ENCODE results near the gene AUTS2.

Gene AUTS2

DNA sequence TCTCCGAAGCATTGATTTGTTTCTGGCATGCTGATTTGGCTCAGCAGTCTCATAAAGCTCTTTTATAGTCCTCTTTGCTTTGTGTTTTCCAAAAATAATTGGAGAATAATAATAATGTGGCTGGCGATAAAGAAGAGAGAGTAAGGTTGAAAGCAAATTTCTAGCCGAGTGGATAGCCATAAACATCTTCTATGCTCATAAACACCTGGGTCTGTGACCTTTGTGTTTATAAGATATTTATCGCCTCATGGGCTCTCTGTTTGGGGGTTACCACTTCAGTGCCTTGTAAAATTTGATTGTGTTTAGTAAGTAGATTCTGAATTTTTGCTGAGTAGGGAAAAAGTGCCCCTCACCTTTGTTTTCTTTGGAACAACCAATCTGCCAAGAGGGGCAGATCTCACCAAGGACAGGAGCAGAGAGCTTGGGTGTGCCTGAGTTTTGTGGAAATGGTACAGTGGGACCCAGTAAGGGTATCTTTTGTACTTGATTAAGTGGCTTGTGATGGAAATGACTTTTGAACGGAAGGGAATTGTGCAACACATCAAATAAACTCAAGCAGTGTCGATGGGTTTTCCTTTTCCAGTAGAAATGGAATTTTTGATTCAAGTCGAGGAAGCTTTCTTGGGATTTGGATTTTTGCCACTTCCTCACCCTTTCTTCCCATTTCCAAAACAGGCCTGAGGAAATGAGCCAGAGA lies 220.5 kb downstream of the AUTS2 start:
- DNase-seq (ENCODE audit: low spot score), result no peak

- DNase-seq (ENCODE audit: low spot score), result no peak
These were observed 221.0 kb downstream of the AUTS2 start for GRCh38 chr7:69819333-69819705.

DNA sequence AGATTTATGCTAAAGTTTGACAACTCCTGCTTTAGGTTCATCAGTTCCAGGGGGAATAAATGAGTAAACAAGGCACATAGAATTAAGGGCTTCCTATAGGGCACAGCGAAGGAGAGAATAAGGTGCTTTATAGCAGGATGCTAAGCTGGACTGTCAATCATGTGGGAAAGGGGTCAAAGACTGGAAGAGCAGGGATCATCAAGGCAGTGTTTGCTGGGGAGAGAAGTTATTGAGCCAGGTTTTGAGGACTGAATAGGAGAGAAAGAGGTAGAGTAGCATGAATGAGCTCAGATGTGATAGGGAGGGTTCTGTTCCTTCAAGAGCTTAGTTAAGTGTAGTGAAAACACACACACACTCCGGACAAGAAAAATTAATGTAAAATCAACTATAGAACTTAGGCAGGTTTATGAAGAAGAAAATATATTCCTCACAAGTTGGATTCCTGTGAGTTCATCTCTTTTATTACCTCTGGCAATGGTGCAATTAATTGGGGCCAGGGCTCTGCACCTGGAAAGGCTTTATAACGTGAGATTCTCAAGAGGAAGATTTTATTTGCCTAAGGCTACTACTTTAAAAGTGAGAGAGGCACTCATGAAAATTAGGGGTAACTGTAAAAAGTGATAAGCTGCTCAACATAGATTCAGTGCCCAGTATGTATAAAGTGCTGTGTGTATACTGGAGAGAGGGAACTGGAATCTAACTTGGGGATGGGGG lies 222.4 kb downstream of the AUTS2 start:
- DNase-seq (ENCODE audit: low spot score), result no peak

GRCh38 chr7:69822386-69822785 lies 224.1 kb downstream of the AUTS2 start:
- no peak for DNase-seq (ENCODE audit: low spot score)

- DNase-seq (ENCODE audit: low spot score), result no peak
These were observed 225.0 kb downstream of the AUTS2 start for GRCh38 chr7:69823151-69823744.

GRCh38 chr7:69825113-69825972 lies 227.1 kb downstream of the AUTS2 start:
- no peak for DNase-seq (ENCODE audit: low spot score)

DNA sequence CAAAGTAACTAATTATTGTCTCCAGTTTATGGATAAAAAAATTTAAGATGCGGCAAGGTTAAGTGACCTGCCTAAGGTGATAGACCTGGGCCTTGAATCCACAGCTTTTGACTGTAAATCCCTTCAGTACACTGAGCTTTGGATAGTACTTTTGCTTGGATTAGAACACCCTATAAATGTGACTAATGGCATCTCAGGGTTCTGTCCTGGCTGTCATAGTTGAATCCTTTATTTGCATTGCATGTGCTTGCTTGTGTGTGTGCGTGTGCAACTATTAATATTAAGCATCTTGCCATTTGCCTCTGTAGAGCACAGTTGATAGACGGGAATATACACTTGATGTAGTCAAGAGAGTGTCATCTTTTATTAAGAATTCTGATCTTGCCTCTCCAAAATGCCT lies 228.0 kb downstream of the AUTS2 start:
- DNase-seq (ENCODE audit: low spot score), result no peak

DNA sequence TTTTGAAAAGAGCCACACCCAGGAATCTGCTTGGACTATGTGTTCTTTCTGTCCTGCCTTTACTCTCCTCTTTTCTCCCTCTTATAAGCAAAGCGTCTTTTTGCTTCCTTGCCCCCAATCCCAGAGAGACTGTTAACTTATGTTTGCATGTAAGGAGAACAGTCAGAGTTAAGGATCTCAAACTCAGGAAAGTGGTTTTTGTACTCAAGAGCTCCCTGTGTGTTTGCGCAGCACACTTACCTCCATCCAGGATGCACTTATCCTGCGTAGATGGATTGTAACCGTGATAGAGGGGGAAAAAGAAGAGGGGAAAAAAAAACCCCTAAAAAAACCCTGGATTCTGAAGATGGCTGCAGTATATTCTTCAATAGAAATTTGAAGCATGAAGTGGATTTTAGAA lies 228.9 kb downstream of the AUTS2 start:
- no peak for DNase-seq (ENCODE audit: low spot score)

DNA sequence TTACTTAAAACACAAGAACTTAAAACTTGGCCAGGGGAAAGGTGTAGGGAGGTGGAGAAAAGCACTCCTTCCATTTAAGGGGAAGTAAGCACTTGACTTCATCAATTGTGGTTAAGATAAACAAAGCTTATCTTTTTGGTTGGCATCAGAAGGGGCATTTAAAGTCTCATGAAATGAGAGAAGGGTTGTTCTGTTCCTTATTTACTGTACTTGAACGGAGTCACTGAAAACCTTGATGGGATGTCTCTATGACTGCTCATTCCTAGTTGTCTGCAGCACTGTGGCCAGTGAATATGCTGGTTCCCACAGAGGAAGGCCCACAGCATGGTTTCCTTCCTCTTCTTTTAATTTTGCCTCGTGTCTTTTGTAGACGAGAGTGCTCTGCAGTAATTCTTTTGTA lies 229.3 kb downstream of the AUTS2 start:
- DNase-seq (ENCODE audit: low spot score), result no peak

DNA sequence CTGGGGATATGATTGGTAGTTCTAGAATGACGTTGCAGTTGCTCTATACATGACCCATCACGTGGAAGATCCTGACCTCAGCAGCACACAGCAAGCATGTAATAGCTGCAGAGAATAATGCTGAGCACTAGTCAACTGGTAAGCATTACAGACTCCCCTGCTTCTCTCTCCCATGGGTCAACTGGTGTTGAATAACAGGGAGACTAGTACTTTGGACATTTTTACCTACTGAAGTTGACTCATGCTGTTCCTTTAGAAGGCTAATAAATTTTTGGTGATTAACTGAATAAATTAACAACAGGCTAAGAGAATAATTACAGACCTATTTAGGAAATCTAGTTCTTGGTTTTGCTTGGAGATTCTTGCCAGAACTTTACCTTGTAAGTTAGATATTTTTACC lies 234.1 kb downstream of the AUTS2 start:
- DNase-seq (ENCODE audit: low spot score), result peak; percentile 8

DNA sequence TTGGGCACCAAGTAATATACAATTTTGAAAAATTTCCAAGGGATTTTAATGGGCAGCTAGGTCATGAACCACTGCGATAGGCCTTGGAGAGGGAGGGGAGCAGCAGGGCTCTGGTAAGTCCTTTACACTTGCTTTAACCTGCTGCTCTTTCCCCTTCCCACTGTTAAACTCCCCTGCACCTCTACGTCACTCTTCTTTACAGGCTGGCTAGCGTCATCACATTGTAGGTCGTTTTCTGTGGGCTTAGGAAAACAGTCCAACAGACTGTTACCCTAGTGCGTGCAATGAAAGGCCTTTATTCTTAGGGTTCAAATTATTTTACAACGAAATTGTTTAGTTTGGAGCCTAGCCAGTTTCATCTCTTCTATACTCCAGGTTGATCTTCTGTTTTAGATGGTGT lies 235.7 kb downstream of the AUTS2 start:
- DNase-seq (ENCODE audit: low spot score), result no peak

DNA sequence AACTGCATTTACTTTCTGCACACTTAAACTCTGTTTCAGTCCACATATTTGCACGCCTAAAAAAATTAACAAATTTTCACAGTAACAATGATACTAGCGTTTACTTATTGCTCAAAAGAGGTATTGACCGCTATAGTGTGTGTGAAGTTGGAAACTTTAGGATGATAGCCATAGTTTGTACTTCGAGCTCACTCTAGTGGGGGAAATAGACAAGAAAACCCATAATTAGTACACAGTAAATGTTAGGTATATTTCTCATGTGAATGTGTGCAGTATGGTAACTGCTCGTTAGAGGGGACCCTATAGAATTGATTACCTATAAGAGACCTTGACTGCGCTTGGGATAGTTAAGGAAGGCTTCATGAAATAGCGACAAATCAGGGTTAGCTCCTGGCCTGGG lies 238.4 kb downstream of the AUTS2 start:
- no peak for DNase-seq (ENCODE audit: low spot score)

DNA sequence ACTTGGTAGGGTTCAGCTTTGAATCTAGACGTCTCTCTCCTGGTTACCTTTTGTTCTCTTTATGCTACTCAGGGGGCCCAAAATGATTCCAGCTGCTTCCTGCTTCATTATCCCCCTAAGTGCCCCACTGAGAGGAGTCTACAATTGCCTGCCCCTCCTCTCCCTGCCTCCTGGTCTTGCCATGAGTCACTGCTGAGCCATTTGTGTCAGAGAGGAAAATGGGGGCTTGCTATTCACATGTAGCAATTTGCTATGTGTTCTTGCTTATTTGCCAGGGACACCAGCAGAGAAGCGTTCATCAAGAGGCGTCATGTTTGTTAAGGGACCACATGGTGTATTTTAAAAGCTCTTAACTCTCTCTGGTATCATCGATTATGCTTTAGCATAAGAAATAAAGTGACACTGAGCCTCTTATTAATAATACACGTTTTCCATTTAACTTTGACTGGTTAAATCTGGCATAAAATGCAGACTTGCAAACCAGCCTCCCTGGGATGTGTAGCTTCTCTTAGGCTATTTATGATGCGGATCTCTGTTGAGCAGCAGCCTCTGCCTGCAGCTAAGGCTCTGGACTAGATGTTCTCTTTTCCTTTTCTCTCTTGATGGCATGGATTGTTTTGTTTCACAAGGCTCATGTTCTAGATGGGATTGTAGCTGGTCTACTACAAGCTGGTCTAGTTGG lies 239.3 kb downstream of the AUTS2 start:
- DNase-seq (ENCODE audit: low spot score), result peak; percentile 42

GRCh38 chr7:69839782-69840181 lies 241.5 kb downstream of the AUTS2 start:
- no peak for DNase-seq (ENCODE audit: low spot score)

DNA sequence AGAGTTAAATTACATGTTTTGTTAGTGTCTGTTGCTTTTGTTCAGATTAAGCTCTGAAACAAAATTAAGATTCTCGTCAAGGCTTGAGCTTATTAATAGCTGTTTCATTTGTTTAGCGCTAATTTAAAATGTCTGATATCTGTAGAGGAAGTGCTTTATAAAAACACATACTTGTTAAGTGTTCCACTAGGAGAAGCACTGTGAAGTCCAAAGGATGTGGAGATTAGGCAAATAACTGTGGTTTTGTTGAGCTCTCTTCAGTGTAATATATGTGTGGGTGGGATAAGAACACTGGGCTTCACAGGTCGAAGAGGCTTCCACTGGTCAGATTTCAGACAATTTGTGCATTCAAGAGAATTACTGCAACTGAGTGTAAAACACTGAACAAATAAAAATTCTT lies 242.0 kb downstream of the AUTS2 start:
- no peak for DNase-seq (ENCODE audit: low spot score)

- DNase-seq (ENCODE audit: low spot score), result no peak
These were observed 245.4 kb downstream of the AUTS2 start for GRCh38 chr7:69843653-69844052.

DNA sequence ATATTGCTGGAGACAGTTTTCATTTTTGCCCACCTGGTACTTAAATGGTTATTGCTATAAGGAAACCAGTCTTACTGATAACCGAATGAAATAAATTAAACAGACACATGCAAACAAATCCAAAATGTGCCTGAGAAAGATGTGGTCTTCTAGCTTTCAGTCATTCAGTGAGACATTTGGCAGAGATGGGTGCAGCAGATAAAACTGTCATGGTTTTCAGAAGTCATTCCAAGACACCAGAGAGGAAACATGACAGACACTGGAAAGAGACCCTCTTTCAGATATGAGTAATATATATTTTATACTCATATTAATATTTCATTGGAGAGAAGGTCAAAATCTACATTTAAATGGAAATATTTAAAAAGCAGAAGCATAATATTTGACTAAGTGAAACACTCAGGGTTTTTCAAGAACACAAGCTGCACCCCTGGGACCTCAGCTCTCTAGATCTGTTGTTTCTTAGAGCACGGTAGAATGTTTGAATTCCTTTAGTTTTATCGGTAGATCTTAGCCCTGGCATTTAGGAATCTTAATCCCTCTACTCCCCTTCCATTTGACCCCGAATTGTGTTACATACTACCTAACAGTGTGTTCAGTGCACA lies 246.1 kb downstream of the AUTS2 start:
- DNase-seq (ENCODE audit: low spot score), result no peak

DNA sequence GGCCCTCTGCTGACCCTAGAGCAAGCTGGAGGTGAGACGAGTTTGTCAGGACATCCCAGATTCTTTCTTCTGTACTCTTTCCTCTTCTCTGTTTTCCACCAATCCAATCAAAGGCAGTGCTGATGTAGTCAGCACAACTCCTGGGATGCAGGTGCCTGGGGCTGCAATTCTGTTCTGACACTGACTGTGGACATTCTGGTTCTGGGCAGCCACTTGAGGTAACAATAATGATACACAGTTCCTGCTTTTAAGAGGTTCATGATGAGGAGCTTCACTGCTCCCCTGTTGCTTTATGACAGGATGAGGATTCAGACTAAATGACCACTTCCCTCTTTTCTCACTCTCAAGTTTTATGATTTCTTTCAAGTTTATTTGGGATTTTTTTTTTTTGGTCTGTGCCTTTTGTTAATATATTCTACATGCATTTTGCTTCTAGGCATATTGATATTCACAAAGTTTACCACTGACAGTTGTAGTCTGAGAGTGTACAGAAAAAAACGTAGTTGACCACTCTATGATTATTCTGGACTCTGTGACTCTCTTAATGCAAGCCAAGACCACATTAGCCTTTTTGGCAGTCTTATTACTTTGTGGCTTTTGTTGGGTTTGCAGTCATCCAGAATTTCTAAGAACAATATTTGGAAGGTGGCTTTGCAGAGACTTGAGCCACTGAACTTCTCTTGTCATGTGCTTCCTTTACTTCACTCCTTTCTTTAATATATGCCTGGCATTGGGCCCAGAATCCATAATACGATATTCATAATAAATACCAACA lies 247.6 kb downstream of the AUTS2 start:
- DNase-seq (ENCODE audit: low spot score), result no peak

DNA sequence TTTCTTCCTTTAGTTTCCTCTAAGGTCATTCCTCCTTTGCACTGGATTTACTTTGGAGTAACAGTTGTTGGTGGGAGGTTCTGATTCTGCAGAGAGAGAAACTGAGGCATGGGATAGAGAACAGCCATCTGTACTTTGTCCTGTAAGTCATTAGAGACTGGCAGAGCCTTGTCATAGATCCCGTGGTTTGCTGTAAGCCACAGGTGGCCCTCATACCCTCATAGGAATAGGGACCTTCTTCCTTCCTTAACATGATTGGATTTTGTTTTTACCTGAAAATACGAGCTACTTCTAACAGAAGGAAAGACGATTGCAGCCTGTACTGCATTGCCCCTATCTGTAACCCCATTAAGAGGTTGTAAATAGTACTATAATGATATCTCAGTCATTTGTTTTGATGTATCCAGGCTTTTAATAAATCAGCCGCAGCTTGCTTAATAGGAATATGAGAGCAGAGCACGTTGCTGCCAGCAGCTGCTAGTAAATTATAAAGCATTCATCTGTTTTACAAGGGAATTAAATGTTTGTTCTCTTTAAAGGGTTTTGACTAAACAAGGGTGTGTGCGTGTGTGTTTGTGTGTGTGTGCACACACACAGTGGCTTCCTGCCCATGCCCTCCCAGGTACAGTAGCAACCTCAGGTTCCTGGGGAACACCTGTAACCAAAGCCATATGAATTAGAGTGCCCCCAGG lies 249.8 kb downstream of the AUTS2 start:
- no peak for DNase-seq (ENCODE audit: low spot score)

DNA sequence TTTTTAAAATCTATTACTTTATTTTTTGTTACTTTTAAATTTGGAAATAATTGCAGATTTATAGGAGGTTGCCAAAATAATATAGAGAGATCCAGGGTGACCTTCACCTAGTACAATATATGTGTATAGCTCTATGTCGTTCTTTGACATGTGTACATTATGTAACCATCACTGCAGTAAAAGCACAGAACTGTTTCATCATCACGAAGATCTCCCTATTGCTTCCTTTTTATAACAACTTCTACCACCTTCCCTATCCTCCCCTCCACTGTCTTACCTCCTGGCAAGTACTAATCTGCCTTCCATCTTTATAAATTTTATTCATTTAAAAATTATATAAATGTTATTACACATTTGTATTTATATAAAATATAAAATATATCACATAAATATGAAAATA lies 251.0 kb downstream of the AUTS2 start:
- DNase-seq (ENCODE audit: low spot score), result no peak
